Neural cell (in vitro differentiated cells): ENCODE data around the gene SH3PXD2A.

ENCODE experiments used
- CTCF ChIP-seq: fragments of 450-650 bp; IDR thresholded peaks from 2 replicates; pipeline ENCODE4 v1.5.1; 2014; ENCODE audit warnings: antibody characterized with exemption, mild to moderate bottlenecking, moderate library complexity; ENCODE audit not compliant: poor library complexity, severe bottlenecking
- EP300 ChIP-seq: fragments of 450-650 bp; conservative IDR thresholded peaks from 2 replicates; pipeline ENCODE4 v1.6.1; 2014; ENCODE audit warnings: antibody characterized with exemption, mild to moderate bottlenecking, moderate library complexity; ENCODE audit not compliant: poor library complexity, severe bottlenecking
- EZH2 ChIP-seq: fragments of 200-600, 300-800 bp; shearing (Covaris generic), sonication (generic); IDR thresholded peaks from 2 replicates; pipeline ENCODE4 v1.6.1; 2014; ENCODE audit warnings: antibody characterized with exemption, low read length, borderline replicate concordance, mild to moderate bottlenecking; ENCODE audit not compliant: insufficient read depth, poor library complexity, severe bottlenecking
- MXI1 ChIP-seq: fragments of 450-650 bp; conservative IDR thresholded peaks from 2 replicates; pipeline ENCODE4 v1.6.1; 2014; ENCODE audit warnings: antibody characterized with exemption, mild to moderate bottlenecking; ENCODE audit not compliant: poor library complexity, severe bottlenecking
- POLR2AphosphoS5 ChIP-seq: IDR thresholded peaks from 2 replicates; pipeline ENCODE4 v1.6.1; 2012
- TAF1 ChIP-seq: IDR thresholded peaks from 2 replicates; pipeline ENCODE4 v1.6.1; 2012; ENCODE audit warnings: low read depth
- TF ChIP-seq, protein P1 (sequence below): IDR thresholded peaks from 2 replicates; pipeline ENCODE4 v1.6.1; 2012; ENCODE audit warnings: borderline replicate concordance

DNA sequence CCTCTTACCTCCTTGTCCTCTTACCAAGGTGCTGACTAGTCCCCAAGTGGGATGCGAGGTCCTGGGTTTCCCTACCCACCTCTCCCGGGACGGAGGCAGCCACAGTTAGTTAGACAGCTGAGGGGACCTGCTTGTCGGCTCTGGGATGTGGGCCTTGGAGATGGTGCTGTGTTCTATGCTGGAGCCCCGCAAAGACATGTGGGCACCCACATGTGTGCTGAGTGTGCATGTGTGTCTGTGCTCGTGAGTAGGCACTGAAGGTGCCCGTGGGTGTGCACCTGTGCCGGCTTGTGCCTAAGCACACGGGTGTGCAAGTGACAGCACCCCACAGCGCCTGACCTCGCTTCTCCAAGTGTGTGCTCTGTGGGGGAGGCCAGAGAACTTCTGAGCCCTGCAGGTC is 299.7 kb downstream of the SH3PXD2A start:
- TF ChIP-seq CTCF (no peak), TAF1 (no peak), POLR2AphosphoS5 (no peak), EZH2 (no peak), MXI1 (no peak), EP300 (no peak)
- TF ChIP-seq, protein P1, sequence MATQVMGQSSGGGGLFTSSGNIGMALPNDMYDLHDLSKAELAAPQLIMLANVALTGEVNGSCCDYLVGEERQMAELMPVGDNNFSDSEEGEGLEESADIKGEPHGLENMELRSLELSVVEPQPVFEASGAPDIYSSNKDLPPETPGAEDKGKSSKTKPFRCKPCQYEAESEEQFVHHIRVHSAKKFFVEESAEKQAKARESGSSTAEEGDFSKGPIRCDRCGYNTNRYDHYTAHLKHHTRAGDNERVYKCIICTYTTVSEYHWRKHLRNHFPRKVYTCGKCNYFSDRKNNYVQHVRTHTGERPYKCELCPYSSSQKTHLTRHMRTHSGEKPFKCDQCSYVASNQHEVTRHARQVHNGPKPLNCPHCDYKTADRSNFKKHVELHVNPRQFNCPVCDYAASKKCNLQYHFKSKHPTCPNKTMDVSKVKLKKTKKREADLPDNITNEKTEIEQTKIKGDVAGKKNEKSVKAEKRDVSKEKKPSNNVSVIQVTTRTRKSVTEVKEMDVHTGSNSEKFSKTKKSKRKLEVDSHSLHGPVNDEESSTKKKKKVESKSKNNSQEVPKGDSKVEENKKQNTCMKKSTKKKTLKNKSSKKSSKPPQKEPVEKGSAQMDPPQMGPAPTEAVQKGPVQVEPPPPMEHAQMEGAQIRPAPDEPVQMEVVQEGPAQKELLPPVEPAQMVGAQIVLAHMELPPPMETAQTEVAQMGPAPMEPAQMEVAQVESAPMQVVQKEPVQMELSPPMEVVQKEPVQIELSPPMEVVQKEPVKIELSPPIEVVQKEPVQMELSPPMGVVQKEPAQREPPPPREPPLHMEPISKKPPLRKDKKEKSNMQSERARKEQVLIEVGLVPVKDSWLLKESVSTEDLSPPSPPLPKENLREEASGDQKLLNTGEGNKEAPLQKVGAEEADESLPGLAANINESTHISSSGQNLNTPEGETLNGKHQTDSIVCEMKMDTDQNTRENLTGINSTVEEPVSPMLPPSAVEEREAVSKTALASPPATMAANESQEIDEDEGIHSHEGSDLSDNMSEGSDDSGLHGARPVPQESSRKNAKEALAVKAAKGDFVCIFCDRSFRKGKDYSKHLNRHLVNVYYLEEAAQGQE: no peak
